ENCODE data around the gene EPO. TPM values are rescaled to one million over a fixed set of nuclear protein-coding genes. Genes with fewer than 3 reads are reported as not detected.
A peak's percentile ranks its signal among the peaks of the same experiment; 100 is the strongest.

Gene EPO
- 0.29 TPM in 1 of 2 replicates, not detected in the other for total RNA-seq (2014; rRNA removed; shearing (Covaris generic))
- polyA plus RNA-seq (2015; cell fraction: cytosol; rRNA removed) = not detected in 2 replicates
- polyA plus RNA-seq (2015; cell fraction: nucleus; rRNA removed) = 0.39 and 0.67 TPM in 2 replicates

GRCh38 chr7:100720279-100720670, at the start of gene EPO:
Gene EPO (plus strand): TSS chr7:100720468. CDS start chr7:100720981, 513 bp downstream.
- in situ Hi-C loops (cut with HindIII; ENCODE audit: low pct_unique_long_range_greater_than_20kb, low sequenced_read_pairs) = no loop called here
- DNase-seq (ENCODE audit: low read depth, low spot score) = no peak

- no peak for DNase-seq (ENCODE audit: low read depth, low spot score)
- in situ Hi-C loops (cut with HindIII; ENCODE audit: low pct_unique_long_range_greater_than_20kb, low sequenced_read_pairs) = no loop called here
Measured at GRCh38 chr7:100671353-100672327, 48.6 kb upstream of the EPO start.

GRCh38 chr7:100673302-100673941, 46.8 kb upstream of the EPO start, which contains the start of gene GNB2:
Gene GNB2 (plus strand): TSS chr7:100673740. CDS start chr7:100676266, 2,526 bp downstream.
- in situ Hi-C loops (cut with HindIII; ENCODE audit: low pct_unique_long_range_greater_than_20kb, low sequenced_read_pairs) = no loop called here
- DNase-seq (ENCODE audit: low read depth, low spot score) = peak; percentile 100

GRCh38 chr7:100673942-100674410, 46.3 kb upstream of the EPO start:
- in situ Hi-C loops (cut with HindIII; ENCODE audit: low pct_unique_long_range_greater_than_20kb, low sequenced_read_pairs) = no loop called here
- no peak for DNase-seq (ENCODE audit: low read depth, low spot score)

GRCh38 chr7:100674411-100675104, 45.7 kb upstream of the EPO start:
- in situ Hi-C loops (cut with HindIII; ENCODE audit: low pct_unique_long_range_greater_than_20kb, low sequenced_read_pairs) = no loop called here
- DNase-seq (ENCODE audit: low read depth, low spot score) = no peak

GRCh38 chr7:100675105-100675451, 45.2 kb upstream of the EPO start:
- in situ Hi-C loops (cut with HindIII; ENCODE audit: low pct_unique_long_range_greater_than_20kb, low sequenced_read_pairs) = no loop called here
- DNase-seq (ENCODE audit: low read depth, low spot score) = no peak

- in situ Hi-C loops (cut with HindIII; ENCODE audit: low pct_unique_long_range_greater_than_20kb, low sequenced_read_pairs) = no loop called here
- peak; percentile 40 for DNase-seq (ENCODE audit: low read depth, low spot score)
Measured at GRCh38 chr7:100675581-100676350, 44.5 kb upstream of the EPO start.

GRCh38 chr7:100676501-100677306, 43.6 kb upstream of the EPO start:
- in situ Hi-C loops (cut with HindIII; ENCODE audit: low pct_unique_long_range_greater_than_20kb, low sequenced_read_pairs) = no loop called here
- DNase-seq (ENCODE audit: low read depth, low spot score) = no peak

GRCh38 chr7:100677308-100678267, 42.7 kb upstream of the EPO start:
- DNase-seq (ENCODE audit: low read depth, low spot score) = no peak

GRCh38 chr7:100678291-100678984, 41.8 kb upstream of the EPO start:
- in situ Hi-C loops (cut with HindIII; ENCODE audit: low pct_unique_long_range_greater_than_20kb, low sequenced_read_pairs) = no loop called here

More at GRCh38 chr7:100677308-100678267, 42.7 kb upstream of the EPO start:
- in situ Hi-C loops (cut with HindIII; ENCODE audit: low pct_unique_long_range_greater_than_20kb, low sequenced_read_pairs) = no loop called here

GRCh38 chr7:100679129-100679926, 40.9 kb upstream of the EPO start:
- in situ Hi-C loops (cut with HindIII; ENCODE audit: low pct_unique_long_range_greater_than_20kb, low sequenced_read_pairs) = no loop called here
- DNase-seq (ENCODE audit: low read depth, low spot score) = no peak

More at GRCh38 chr7:100678291-100678984, 41.8 kb upstream of the EPO start:
- no peak for DNase-seq (ENCODE audit: low read depth, low spot score)

- peak; percentile 35 for DNase-seq (ENCODE audit: low read depth, low spot score)
- in situ Hi-C loops (cut with HindIII; ENCODE audit: low pct_unique_long_range_greater_than_20kb, low sequenced_read_pairs) = no loop called here
Measured at GRCh38 chr7:100679927-100680575, 40.2 kb upstream of the EPO start.

GRCh38 chr7:100680576-100681271, 39.5 kb upstream of the EPO start:
- no peak for DNase-seq (ENCODE audit: low read depth, low spot score)
- in situ Hi-C loops (cut with HindIII; ENCODE audit: low pct_unique_long_range_greater_than_20kb, low sequenced_read_pairs) = no loop called here

Measured in SK-MEL-5 (cell line).